Liver (tissue), 9 donors: ENCODE data around the gene KAT6B. TPM values are rescaled to one million over a fixed set of nuclear protein-coding genes. Genes with fewer than 3 reads are reported as not detected.

Experiments
- DNase-seq: peaks from one replicate; pipeline ENCODE4 v3.0.0-alpha.2; 2017; ENCODE audit warnings: low spot score
- H3K27ac ChIP-seq, 2 donors: one replicate each; pipeline ENCODE4 v1.7.0; 2013; ENCODE audit warnings: inconsistent platforms in 2 of 2, low read length in 2 of 2, control low read depth in 1 of 2, low read depth in 1 of 2, mild to moderate bottlenecking in 1 of 2
- H3K27me3 ChIP-seq, 4 donors: one replicate each; pipeline versions ENCODE4 v1.6.1 to v1.7.0; 2013; ENCODE audit warnings: low read length in 3 of 4, inconsistent platforms in 1 of 4, mild to moderate bottlenecking in 1 of 4, moderate library complexity in 1 of 4; ENCODE audit not compliant: control insufficient read depth in 4 of 4, insufficient read depth in 4 of 4
- H3K36me3 ChIP-seq, 4 donors: one replicate each; pipeline versions ENCODE4 v1.6.1 to v1.7.0; 2013; ENCODE audit warnings: low read length in 3 of 4, mild to moderate bottlenecking in 3 of 4, low read depth in 1 of 4, moderate library complexity in 1 of 4; ENCODE audit not compliant: control insufficient read depth in 4 of 4, insufficient read depth in 3 of 4
- H3K4me1 ChIP-seq, 4 donors: one replicate each; pipeline versions ENCODE4 v1.6.1 to v1.7.0; 2013; ENCODE audit warnings: low read length in 3 of 4, mild to moderate bottlenecking in 3 of 4, moderate library complexity in 1 of 4; ENCODE audit not compliant: control insufficient read depth in 4 of 4, insufficient read depth in 4 of 4
- H3K4me3 ChIP-seq, 3 donors: one replicate each; pipeline versions ENCODE4 v1.6.1 to v1.7.0; 2013; ENCODE audit warnings: low read length in 3 of 3, control low read depth in 1 of 3, low read depth in 1 of 3, mild to moderate bottlenecking in 1 of 3
- H3K9ac ChIP-seq, 2 donors: one replicate each; pipeline ENCODE4 v1.7.0; 2013; ENCODE audit warnings: low read length in 2 of 2, mild to moderate bottlenecking in 2 of 2, moderate library complexity in 2 of 2, control low read depth in 1 of 2, low read depth in 1 of 2
- H3K9me3 ChIP-seq, 4 donors: one replicate each; pipeline versions ENCODE4 v1.6.1 to v1.7.0; 2013; ENCODE audit warnings: low read length in 3 of 4; ENCODE audit not compliant: control insufficient read depth in 4 of 4
- EGR1 ChIP-seq, 2 donors: IDR thresholded peaks; 2 replicates each; pipeline ENCODE4 v1.6.1; 2016 to 2018; ENCODE audit warnings: antibody characterized with exemption in 2 of 2, low read depth in 2 of 2
- FOXA1 ChIP-seq: IDR thresholded peaks from 2 replicates; pipeline ENCODE4 v1.6.1; 2016; ENCODE audit warnings: antibody characterized with exemption
- HNF4A ChIP-seq, 2 donors: conservative IDR thresholded peaks; 2 replicates each; pipeline ENCODE4 v1.6.1; 2016; ENCODE audit warnings: antibody characterized with exemption in 2 of 2, mild to moderate bottlenecking in 2 of 2
- HNF4G ChIP-seq: IDR thresholded peaks from 2 replicates; pipeline ENCODE4 v1.6.1; 2016; ENCODE audit warnings: antibody characterized with exemption
- JUND ChIP-seq, 2 donors: IDR thresholded peaks; 2 replicates each; pipeline ENCODE4 v1.6.1; 2016; ENCODE audit warnings: antibody characterized with exemption in 2 of 2
- NR2F2 ChIP-seq: IDR thresholded peaks from 2 replicates; pipeline ENCODE4 v1.6.1; 2016; ENCODE audit warnings: antibody characterized with exemption
- RAD21 ChIP-seq, 2 donors: IDR thresholded peaks; 2 replicates each; pipeline ENCODE4 v1.6.1; 2016; ENCODE audit warnings: antibody characterized with exemption in 2 of 2, mild to moderate bottlenecking in 2 of 2
- RXRA ChIP-seq, 2 donors: IDR thresholded peaks; 2 replicates each; pipeline ENCODE4 v1.6.1; 2017 to 2018; ENCODE audit warnings: antibody characterized with exemption in 2 of 2, mild to moderate bottlenecking in 1 of 2
- SP1 ChIP-seq: IDR thresholded peaks from 2 replicates; pipeline ENCODE4 v1.6.1; 2018; ENCODE audit warnings: antibody characterized with exemption, mild to moderate bottlenecking
- YY1 ChIP-seq: IDR thresholded peaks from 2 replicates; pipeline ENCODE4 v1.6.1; 2016; ENCODE audit warnings: antibody characterized with exemption, mild to moderate bottlenecking
- WGBS: extraction: QIAGEN DNeasy Blood & Tissue Kit; methylation state at CpG from one replicate; pipeline ENCODE4 v1.1.7; 2013; 5-methylcytosine and 5-hydroxymethylcytosine counted together
- polyA plus RNA-seq, 2 donors: library from polyadenylated mRNA; stranded (reverse) in 1 of 2; unstranded in 1 of 2; fragments of 200-250 nt in 1 of 2; fragments of >200 nt in 1 of 2; fragmentation: Nextera tagmentation in 1 of 2; extraction: Ambion mirVana in 1 of 2; gene quantifications; one replicate each; pipeline versions ENCODE4 v1.2.1 to v1.2.3, GENCODE V29; 2013 to 2015
- total RNA-seq, 2 donors: library from RNA; depleted of rRNA; stranded (reverse); fragments of >200 nt; gene quantifications; one replicate each; pipeline ENCODE4 v1.2.3, GENCODE V29; 2014
- TF ChIP-seq, protein P1 (sequence below): fragments of 150-350 bp; IDR thresholded peaks from 2 replicates; pipeline ENCODE4 v1.5.1; 2017; ENCODE audit warnings: improper control_type of control experiment, low read depth, low read length; ENCODE audit not compliant: missing input control
- TF ChIP-seq, protein P2 (sequence below): IDR thresholded peaks from 2 replicates; pipeline ENCODE4 v1.6.1; 2016; ENCODE audit warnings: antibody characterized with exemption, mild to moderate bottlenecking
- TF ChIP-seq, protein P3 (sequence below): IDR thresholded peaks from 2 replicates; pipeline ENCODE4 v1.6.1; 2016; ENCODE audit warnings: antibody characterized with exemption
- TF ChIP-seq, protein P4 (sequence below): IDR thresholded peaks from 2 replicates; pipeline ENCODE4 v1.6.1; 2016; ENCODE audit warnings: antibody characterized with exemption
- donor health status: healthy.
- donor health status: healthy.
- donor health status: healthy.
- donor health status: healthy.
- donor health status: healthy.

Gene KAT6B
- total and polyA plus RNA-seq, 4 donors: 2.0 to 21.2 (median 8.8) TPM

DNA sequence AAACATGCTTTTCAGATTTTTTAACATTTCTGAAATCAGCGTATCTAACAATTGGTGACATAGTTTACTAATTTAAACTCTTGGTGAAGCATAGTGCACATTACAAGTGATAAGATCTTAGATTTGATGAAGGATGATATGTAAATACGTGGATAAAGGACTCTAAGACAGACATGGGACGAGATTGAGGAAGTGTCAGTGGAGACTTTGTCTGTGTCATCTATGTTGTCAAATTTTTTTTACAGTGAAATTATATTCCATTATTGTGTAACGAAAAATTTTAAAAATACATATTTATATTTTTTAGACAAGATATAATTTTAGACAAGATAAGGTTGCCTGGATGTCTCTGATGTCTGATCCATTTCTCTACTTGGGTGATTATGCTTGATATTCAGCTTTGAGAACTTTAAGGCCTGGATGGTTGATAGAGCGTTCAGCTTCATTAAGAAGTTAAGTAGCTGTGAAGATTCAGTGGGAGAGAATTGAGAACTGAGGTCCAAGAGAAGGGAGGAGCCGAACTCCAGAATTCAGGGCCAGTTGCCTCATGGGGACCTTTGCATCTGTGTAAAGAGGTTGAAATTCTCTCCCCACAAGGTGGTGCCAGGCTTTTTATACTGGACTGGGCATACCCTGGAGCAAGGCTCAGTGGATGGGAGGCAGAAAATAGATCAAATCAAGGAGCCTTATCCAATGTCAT lies 62.7 kb downstream of the KAT6B start (continued):
- TF ChIP-seq RXRA (IDR thresholded peaks at IDR 0.05) (peak in 1 of 2 donors; percentile 56), RAD21 (IDR thresholded peaks at IDR 0.05) (peak; percentile 74 to 82), NR2F2 (no peak), HNF4G (peak; percentile 33), HNF4A (conservative IDR thresholded peaks at IDR 0.05) (peak; percentile 42 to 80), SP1 (no peak), EGR1 (IDR thresholded peaks at IDR 0.05; ENCODE audit: low read depth in 2 of 2) (no peak), FOXA1 (no peak)
- TF ChIP-seq, protein P1, sequence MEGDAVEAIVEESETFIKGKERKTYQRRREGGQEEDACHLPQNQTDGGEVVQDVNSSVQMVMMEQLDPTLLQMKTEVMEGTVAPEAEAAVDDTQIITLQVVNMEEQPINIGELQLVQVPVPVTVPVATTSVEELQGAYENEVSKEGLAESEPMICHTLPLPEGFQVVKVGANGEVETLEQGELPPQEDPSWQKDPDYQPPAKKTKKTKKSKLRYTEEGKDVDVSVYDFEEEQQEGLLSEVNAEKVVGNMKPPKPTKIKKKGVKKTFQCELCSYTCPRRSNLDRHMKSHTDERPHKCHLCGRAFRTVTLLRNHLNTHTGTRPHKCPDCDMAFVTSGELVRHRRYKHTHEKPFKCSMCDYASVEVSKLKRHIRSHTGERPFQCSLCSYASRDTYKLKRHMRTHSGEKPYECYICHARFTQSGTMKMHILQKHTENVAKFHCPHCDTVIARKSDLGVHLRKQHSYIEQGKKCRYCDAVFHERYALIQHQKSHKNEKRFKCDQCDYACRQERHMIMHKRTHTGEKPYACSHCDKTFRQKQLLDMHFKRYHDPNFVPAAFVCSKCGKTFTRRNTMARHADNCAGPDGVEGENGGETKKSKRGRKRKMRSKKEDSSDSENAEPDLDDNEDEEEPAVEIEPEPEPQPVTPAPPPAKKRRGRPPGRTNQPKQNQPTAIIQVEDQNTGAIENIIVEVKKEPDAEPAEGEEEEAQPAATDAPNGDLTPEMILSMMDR: peak; percentile 31

DNA sequence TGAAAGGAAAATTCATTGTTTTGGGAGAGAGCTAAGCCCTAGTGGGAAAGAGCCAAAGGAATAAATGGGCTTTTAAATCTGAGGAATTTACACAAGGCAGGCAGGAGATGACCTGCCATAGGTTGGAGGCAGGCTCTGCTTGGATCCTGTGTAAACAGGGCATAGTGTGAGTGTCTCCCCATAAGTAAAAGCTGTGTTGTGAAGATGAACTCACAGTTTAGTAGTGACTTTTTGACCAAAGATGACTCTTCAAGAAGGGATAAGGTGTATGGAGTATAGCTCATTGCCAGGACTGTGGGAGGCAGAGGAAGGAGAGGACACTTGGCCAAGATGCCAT lies 63.2 kb downstream of the KAT6B start:
- DNase-seq: no peak
- TF ChIP-seq, protein P2, sequence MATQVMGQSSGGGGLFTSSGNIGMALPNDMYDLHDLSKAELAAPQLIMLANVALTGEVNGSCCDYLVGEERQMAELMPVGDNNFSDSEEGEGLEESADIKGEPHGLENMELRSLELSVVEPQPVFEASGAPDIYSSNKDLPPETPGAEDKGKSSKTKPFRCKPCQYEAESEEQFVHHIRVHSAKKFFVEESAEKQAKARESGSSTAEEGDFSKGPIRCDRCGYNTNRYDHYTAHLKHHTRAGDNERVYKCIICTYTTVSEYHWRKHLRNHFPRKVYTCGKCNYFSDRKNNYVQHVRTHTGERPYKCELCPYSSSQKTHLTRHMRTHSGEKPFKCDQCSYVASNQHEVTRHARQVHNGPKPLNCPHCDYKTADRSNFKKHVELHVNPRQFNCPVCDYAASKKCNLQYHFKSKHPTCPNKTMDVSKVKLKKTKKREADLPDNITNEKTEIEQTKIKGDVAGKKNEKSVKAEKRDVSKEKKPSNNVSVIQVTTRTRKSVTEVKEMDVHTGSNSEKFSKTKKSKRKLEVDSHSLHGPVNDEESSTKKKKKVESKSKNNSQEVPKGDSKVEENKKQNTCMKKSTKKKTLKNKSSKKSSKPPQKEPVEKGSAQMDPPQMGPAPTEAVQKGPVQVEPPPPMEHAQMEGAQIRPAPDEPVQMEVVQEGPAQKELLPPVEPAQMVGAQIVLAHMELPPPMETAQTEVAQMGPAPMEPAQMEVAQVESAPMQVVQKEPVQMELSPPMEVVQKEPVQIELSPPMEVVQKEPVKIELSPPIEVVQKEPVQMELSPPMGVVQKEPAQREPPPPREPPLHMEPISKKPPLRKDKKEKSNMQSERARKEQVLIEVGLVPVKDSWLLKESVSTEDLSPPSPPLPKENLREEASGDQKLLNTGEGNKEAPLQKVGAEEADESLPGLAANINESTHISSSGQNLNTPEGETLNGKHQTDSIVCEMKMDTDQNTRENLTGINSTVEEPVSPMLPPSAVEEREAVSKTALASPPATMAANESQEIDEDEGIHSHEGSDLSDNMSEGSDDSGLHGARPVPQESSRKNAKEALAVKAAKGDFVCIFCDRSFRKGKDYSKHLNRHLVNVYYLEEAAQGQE: no peak
- TF ChIP-seq, protein P3, sequence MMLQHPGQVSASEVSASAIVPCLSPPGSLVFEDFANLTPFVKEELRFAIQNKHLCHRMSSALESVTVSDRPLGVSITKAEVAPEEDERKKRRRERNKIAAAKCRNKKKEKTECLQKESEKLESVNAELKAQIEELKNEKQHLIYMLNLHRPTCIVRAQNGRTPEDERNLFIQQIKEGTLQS: no peak
- TF ChIP-seq RAD21 (IDR thresholded peaks at IDR 0.05): no peak
- Histone ChIP-seq H3K27ac (no peak overlapping the region), H3K4me1 (peaks cover 0 to 11% (median 2%) of the 10 kb centered on the region in 4 donors), H3K36me3 (no peaks in the 10 kb centered on the region), H3K27me3 (no peaks in the 10 kb centered on the region), H3K9ac (no peak overlapping the region), H3K4me3 (no peak overlapping the region), H3K9me3 (no peaks in the 10 kb centered on the region)

DNA sequence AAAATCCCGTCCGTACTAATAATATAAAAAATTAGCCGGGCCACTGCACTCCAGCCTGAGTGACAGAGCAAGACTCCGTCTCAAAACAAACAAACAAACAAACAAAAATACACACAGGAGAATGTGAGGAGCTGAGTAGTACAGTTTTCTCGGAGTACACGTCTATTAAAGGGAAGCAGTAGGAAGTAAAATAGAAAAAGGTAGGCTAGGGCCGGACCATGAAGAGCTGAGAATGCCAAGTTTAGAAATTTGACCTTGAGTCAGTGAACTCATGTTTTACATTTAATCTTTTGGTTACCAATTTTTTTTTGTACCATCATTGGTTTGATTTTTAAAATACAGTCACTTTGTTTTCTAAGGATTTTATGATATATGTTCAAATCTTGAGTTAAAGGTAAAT lies 64.1 kb downstream of the KAT6B start:
- DNase-seq: no peak
- H3K27me3 ChIP-seq: no peaks in the 10 kb centered on the region
- H3K27ac ChIP-seq: no peak overlapping the region
- 70% methylated on average over 7 of the region's 7 CpGs for WGBS
- H3K9me3 ChIP-seq: no peaks in the 10 kb centered on the region
- H3K9ac ChIP-seq: no peak overlapping the region
- H3K36me3 ChIP-seq: no peaks in the 10 kb centered on the region
- H3K4me1 ChIP-seq: peaks cover 0 to 11% (median 2%) of the 10 kb centered on the region in 4 donors
- no peak overlapping the region for H3K4me3 ChIP-seq
- TF ChIP-seq NR2F2 (no peak), JUND (IDR thresholded peaks at IDR 0.05) (no peak), EGR1 (IDR thresholded peaks at IDR 0.05; ENCODE audit: low read depth in 2 of 2) (no peak), HNF4A (conservative IDR thresholded peaks at IDR 0.05) (no peak), YY1 (no peak), RAD21 (IDR thresholded peaks at IDR 0.05) (no peak), HNF4G (no peak), FOXA1 (no peak), SP1 (no peak)
- TF ChIP-seq, protein P1: no peak
- TF ChIP-seq, protein P4, sequence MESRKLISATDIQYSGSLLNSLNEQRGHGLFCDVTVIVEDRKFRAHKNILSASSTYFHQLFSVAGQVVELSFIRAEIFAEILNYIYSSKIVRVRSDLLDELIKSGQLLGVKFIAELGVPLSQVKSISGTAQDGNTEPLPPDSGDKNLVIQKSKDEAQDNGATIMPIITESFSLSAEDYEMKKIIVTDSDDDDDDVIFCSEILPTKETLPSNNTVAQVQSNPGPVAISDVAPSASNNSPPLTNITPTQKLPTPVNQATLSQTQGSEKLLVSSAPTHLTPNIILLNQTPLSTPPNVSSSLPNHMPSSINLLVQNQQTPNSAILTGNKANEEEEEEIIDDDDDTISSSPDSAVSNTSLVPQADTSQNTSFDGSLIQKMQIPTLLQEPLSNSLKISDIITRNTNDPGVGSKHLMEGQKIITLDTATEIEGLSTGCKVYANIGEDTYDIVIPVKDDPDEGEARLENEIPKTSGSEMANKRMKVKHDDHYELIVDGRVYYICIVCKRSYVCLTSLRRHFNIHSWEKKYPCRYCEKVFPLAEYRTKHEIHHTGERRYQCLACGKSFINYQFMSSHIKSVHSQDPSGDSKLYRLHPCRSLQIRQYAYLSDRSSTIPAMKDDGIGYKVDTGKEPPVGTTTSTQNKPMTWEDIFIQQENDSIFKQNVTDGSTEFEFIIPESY: no peak
- TF ChIP-seq, protein P2: no peak
- TF ChIP-seq, protein P3: no peak
